NCI-H526 (cell line): ENCODE data around the gene C22orf39.
"Not testable (repeated sequence)": the region's sequence is repeated elsewhere in the genome, so short reads cannot be mapped to it uniquely, and the experiment has no call there.

Source experiments
- DNase-seq, 2 experiments: peaks; one replicate each; lab custom pipeline; 2025; lab: John Stamatoyannopoulos, UW

The C22orf39 gene

GRCh38 chr22:19454156-19454555 lies 6.6 kb upstream of the C22orf39 start:
- DNase-seq: no peak

GRCh38 chr22:19453718-19454117 lies 6.2 kb upstream of the C22orf39 start:
- no peak for DNase-seq

GRCh38 chr22:19451570-19451969 lies 4.1 kb upstream of the C22orf39 start:
- DNase-seq: no peak

GRCh38 chr22:19450363-19451175 lies 3.1 kb upstream of the C22orf39 start:
- no peak for DNase-seq

- no peak for DNase-seq
Observed at GRCh38 chr22:19449422-19449767, 1.9 kb upstream of the C22orf39 start.

GRCh38 chr22:19448739-19449421 lies 1.4 kb upstream of the C22orf39 start:
- no peak for DNase-seq

- peak in 1 of 2 experiments; percentile 55 for DNase-seq
Observed at GRCh38 chr22:19448076-19448607, 631 bp upstream of the C22orf39 start.

- no peak for DNase-seq
Observed at GRCh38 chr22:19446603-19447329, 745 bp downstream of the C22orf39 start.

GRCh38 chr22:19445279-19445982 lies 2.1 kb downstream of the C22orf39 start:
- DNase-seq: not testable (repeated sequence)

GRCh38 chr22:19443544-19444211 lies 3.8 kb downstream of the C22orf39 start:
- no peak for DNase-seq

GRCh38 chr22:19442166-19442565 lies 5.3 kb downstream of the C22orf39 start:
- DNase-seq: no peak

- no peak for DNase-seq
Observed at GRCh38 chr22:19440411-19441195, 6.9 kb downstream of the C22orf39 start.

GRCh38 chr22:19438298-19438697 lies 9.2 kb downstream of the C22orf39 start:
- no peak for DNase-seq

GRCh38 chr22:19436444-19437161 lies 10.9 kb downstream of the C22orf39 start:
- DNase-seq: not testable (repeated sequence)

GRCh38 chr22:19434829-19435580 lies 12.5 kb downstream of the C22orf39 start:
- no peak for DNase-seq

- no peak for DNase-seq
Observed at GRCh38 chr22:19434401-19434800, 13.1 kb downstream of the C22orf39 start.

- DNase-seq: peak; percentile 80 to 94
Observed at GRCh38 chr22:19432133-19432851, 15.2 kb downstream of the C22orf39 start, which contains the start of gene MRPL40. Gene MRPL40 (plus strand): TSS chr22:19432545. CDS start chr22:19432555, 10 bp downstream.

GRCh38 chr22:19431649-19432132 lies 15.8 kb downstream of the C22orf39 start, which contains the start of gene HIRA:
Gene HIRA (minus strand): TSS chr22:19431733. CDS start chr22:19431476, 257 bp downstream.
- DNase-seq: peak; percentile 50 to 83
